HepG2 (cell line): Measurements from ENCODE around the gene GADD45GIP1. TPM values are rescaled to one million over a fixed set of nuclear protein-coding genes. Genes with fewer than 3 reads are reported as not detected.

Experiments used
- BHLHE40 ChIP-seq: IDR thresholded peaks from 2 replicates; pipeline ENCODE4 v1.6.1; 2011; ENCODE audit warnings: low read length, improper control_type of control experiment
- CHD2 ChIP-seq: IDR thresholded peaks from 2 replicates; pipeline ENCODE4 v1.6.1; 2011; ENCODE audit warnings: low read depth, low read length, improper control_type of control experiment
- FOXA1 ChIP-seq, 2 experiments: fragments of 450-650 bp in 1 of 2; sonication (generic) in 1 of 2; formaldehyde crosslinking in 1 of 2; IDR thresholded peaks; 2 replicates each; pipeline versions ENCODE4 v1.4.0 to v1.6.1; 2016 to 2020; ENCODE audit warnings: missing genetic modification reagents in 1 of 2
- HDAC6 ChIP-seq: fragments of 200-600 bp; sonication (generic); IDR thresholded peaks from 2 replicates; pipeline ENCODE4 v1.7.0; 2017; ENCODE audit warnings: mild to moderate bottlenecking, antibody characterized with exemption, low read length, low read depth
- HNRNPUL1 ChIP-seq: fragments of 200-400 bp; formaldehyde crosslinking; IDR thresholded peaks from 2 replicates; pipeline ENCODE4 v1.6.1; 2017; ENCODE audit warnings: low read depth, mild to moderate bottlenecking, low read length, moderate library complexity
- NCOA2 ChIP-seq: sonication (generic); formaldehyde crosslinking; IDR thresholded peaks from 2 replicates; pipeline ENCODE4 v1.8.0; 2022; ENCODE audit warnings: inconsistent platforms
- NPAS2 ChIP-seq: sonication (generic); formaldehyde crosslinking; IDR thresholded peaks from 2 replicates; pipeline ENCODE4 v1.8.0; 2022; ENCODE audit warnings: mild to moderate bottlenecking, missing genetic modification reagents, borderline replicate concordance
- RBM22 ChIP-seq: fragments of 200-400 bp; formaldehyde crosslinking; optimal IDR thresholded peaks from 2 replicates; pipeline ENCODE3; 2017; ENCODE audit warnings: mild to moderate bottlenecking, low read length, moderate library complexity
- SAP130 ChIP-seq: IDR thresholded peaks from 2 replicates; pipeline ENCODE4 v1.6.1; 2016; ENCODE audit warnings: low read depth
- SETDB1 ChIP-seq: sonication (generic); formaldehyde crosslinking; IDR thresholded peaks from 2 replicates; pipeline ENCODE4 v1.5.1; 2020; ENCODE audit warnings: missing genetic modification reagents, mild to moderate bottlenecking, borderline replicate concordance
- SIN3A ChIP-seq: IDR thresholded peaks from 2 replicates; pipeline ENCODE4 v1.6.1; 2011; ENCODE audit warnings: low read depth, mild to moderate bottlenecking, control low read depth, low read length, borderline replicate concordance
- SIX4 ChIP-seq: sonication (generic); formaldehyde crosslinking; IDR thresholded peaks from 2 replicates; pipeline ENCODE4 v1.4.0; 2020; ENCODE audit warnings: missing genetic modification reagents
- ZBTB14 ChIP-seq: sonication (generic); formaldehyde crosslinking; IDR thresholded peaks from 2 replicates; pipeline ENCODE4 v1.4.0; 2020; ENCODE audit warnings: missing genetic modification reagents
- ZBTB4 ChIP-seq: sonication (generic); formaldehyde crosslinking; IDR thresholded peaks from 2 replicates; pipeline ENCODE4 v1.4.0; 2020; ENCODE audit warnings: missing genetic modification reagents, mild to moderate bottlenecking, borderline replicate concordance
- ZMAT5 ChIP-seq: sonication (generic); formaldehyde crosslinking; IDR thresholded peaks from 2 replicates; pipeline ENCODE4 v1.5.0; 2020; ENCODE audit warnings: mild to moderate bottlenecking, low read depth, missing genetic modification reagents, borderline replicate concordance
- ZNF33B ChIP-seq: sonication (generic); formaldehyde crosslinking; IDR thresholded peaks from 2 replicates; pipeline ENCODE4 v1.5.1; 2020; ENCODE audit warnings: mild to moderate bottlenecking, missing genetic modification reagents
- ZNF597 ChIP-seq: sonication (generic); formaldehyde crosslinking; IDR thresholded peaks from 2 replicates; pipeline ENCODE4 v1.5.0; 2020; ENCODE audit warnings: missing genetic modification reagents
- ZNF772 ChIP-seq: sonication (generic); formaldehyde crosslinking; IDR thresholded peaks from 2 replicates; pipeline ENCODE4 v1.5.0; 2020; ENCODE audit warnings: mild to moderate bottlenecking, missing genetic modification reagents
- polyA plus RNA-seq, 8 experiments: library from polyadenylated mRNA; depleted of rRNA in 3 of 8; stranded (reverse) in 7 of 8; unstranded in 1 of 8; fragments of >200 nt; fragmentation: Illumina TruSeq in 4 of 8; extraction: Trizol in 4 of 8; gene quantifications; 2 replicates each; pipeline versions ENCODE4 v1.2.1 to v1.2.3, GENCODE V29; 2011 to 2016; ENCODE audit warnings: low read depth in 4 of 8, missing spikeins in 1 of 8, mixed read lengths in 1 of 8; ENCODE audit not compliant: insufficient read depth in 1 of 8
- total RNA-seq, 5 experiments: library from RNA; depleted of rRNA; stranded (reverse); fragments of >200 nt; fragmentation: Illumina TruSeq; extraction: Trizol; gene quantifications; 2 replicates each; pipeline ENCODE4 v1.2.3, GENCODE V29; 2016; ENCODE audit warnings: low read depth in 1 of 5
- TF ChIP-seq, protein P1 (sequence below): sonication (generic); formaldehyde crosslinking; IDR thresholded peaks from 2 replicates; pipeline ENCODE4 v1.4.0; 2020; ENCODE audit warnings: missing genetic modification reagents

The GADD45GIP1 gene
- total and polyA plus RNA-seq, 2 of the 13 experiments (the other 11 are each of a cell fraction or from before 2014, with no cell fraction given) = 24.6 to 30.7 TPM

GRCh38 chr19:12965017-12965811, 8.2 kb upstream of the GADD45GIP1 start (continued):
- TF ChIP-seq ZBTB4 (CRISPR knock-in tag) (no peak), FOXA1 (IDR thresholded peaks at IDR 0.05) (no peak), FOXA1 (CRISPR knock-in tag; IDR thresholded peaks at IDR 0.05) (0 out of 2 replicates have a peak, but pooled peaks have one; percentile 14), BHLHE40 (0 out of 2 replicates have a peak, but pooled peaks have one; percentile 18), ZNF33B (0 out of 2 replicates have a peak, but pooled peaks have one; percentile 20), SAP130 (CRISPR knock-in tag) (peak; percentile 51; the same call in 1 of the 2 replicates), RBM22 (no peak), ZMAT5 (CRISPR knock-in tag) (no peak), SETDB1 (CRISPR knock-in tag) (no peak), NPAS2 (CRISPR knock-in tag) (no peak), HDAC6 (no peak), CHD2 (no peak), ZNF772 (CRISPR knock-in tag) (no peak), ZBTB14 (CRISPR knock-in tag) (peak; percentile 43; the same call in 1 of the 2 replicates), SIX4 (CRISPR knock-in tag) (no peak), HNRNPUL1 (no peak), ZNF597 (CRISPR knock-in tag) (no peak), SIN3A (no peak), NCOA2 (no peak)
- TF ChIP-seq, protein P1, sequence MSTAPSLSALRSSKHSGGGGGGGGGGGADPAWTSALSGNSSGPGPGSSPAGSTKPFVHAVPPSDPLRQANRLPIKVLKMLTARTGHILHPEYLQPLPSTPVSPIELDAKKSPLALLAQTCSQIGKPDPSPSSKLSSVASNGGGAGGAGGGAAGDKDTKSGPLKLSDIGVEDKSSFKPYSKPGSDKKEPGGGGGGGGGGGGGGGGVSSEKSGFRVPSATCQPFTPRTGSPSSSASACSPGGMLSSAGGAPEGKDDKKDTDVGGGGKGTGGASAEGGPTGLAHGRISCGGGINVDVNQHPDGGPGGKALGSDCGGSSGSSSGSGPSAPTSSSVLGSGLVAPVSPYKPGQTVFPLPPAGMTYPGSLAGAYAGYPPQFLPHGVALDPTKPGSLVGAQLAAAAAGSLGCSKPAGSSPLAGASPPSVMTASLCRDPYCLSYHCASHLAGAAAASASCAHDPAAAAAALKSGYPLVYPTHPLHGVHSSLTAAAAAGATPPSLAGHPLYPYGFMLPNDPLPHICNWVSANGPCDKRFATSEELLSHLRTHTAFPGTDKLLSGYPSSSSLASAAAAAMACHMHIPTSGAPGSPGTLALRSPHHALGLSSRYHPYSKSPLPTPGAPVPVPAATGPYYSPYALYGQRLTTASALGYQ (CRISPR knock-in tag) = no peak
